NCI-H146 treated with DMSO at 0.1 percent for 48 hours (cell line): Measurements from ENCODE around the gene PTBP3.
A peak's percentile ranks its signal among the peaks of the same experiment; 100 is the strongest.
"Not testable (repeated sequence)": the region's sequence is repeated elsewhere in the genome, so short reads cannot be mapped to it uniquely, and the experiment has no call there.

Experiments used
- DNase-seq: peaks from one replicate; lab custom pipeline; 2025; ENCODE audit not compliant: unreplicated experiment; lab: John Stamatoyannopoulos, UW

PTBP3 gene, protein sequence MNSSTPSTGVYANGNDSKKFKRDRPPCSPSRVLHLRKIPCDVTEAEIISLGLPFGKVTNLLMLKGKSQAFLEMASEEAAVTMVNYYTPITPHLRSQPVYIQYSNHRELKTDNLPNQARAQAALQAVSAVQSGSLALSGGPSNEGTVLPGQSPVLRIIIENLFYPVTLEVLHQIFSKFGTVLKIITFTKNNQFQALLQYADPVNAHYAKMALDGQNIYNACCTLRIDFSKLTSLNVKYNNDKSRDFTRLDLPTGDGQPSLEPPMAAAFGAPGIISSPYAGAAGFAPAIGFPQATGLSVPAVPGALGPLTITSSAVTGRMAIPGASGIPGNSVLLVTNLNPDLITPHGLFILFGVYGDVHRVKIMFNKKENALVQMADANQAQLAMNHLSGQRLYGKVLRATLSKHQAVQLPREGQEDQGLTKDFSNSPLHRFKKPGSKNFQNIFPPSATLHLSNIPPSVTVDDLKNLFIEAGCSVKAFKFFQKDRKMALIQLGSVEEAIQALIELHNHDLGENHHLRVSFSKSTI

DNA sequence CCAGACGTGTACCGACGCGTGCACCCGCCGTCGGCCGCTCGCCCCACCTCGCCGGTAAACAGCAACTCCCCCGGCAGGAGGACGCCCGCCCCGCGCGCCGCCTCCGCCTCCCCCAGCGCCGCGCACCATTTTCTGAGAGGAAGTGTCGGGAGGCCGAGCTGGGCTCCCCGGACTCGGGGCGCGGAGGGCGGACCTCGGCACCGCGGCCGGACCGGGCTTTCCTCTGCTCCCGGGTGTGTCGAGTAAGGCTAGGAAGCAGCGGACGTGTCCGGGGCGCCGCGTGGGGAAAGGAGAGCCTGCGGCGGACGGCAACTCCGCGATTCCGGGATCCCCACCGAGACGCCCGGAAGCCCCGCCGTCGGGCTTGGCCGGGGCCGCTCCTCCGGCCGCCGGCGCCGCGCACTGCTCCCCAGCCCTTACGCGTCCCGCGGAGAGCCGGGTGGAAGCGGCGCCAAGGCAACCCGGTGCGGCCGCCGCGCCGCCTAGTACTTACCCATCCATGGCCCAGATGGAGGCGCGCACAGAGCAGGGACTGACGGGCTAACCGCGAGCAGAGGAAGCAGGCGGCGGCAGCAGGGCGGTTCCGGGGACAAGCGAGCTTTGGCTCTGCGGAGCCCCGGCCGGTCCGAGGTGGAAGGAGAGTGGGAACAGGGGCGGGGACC lies at the start of gene PTBP3:
PTBP3 (minus strand) TSS at position 643 of the 662 bp plus-strand sequence. CDS start 35,754 bp downstream, outside the sequence.
- peak; percentile 74 for DNase-seq

DNA sequence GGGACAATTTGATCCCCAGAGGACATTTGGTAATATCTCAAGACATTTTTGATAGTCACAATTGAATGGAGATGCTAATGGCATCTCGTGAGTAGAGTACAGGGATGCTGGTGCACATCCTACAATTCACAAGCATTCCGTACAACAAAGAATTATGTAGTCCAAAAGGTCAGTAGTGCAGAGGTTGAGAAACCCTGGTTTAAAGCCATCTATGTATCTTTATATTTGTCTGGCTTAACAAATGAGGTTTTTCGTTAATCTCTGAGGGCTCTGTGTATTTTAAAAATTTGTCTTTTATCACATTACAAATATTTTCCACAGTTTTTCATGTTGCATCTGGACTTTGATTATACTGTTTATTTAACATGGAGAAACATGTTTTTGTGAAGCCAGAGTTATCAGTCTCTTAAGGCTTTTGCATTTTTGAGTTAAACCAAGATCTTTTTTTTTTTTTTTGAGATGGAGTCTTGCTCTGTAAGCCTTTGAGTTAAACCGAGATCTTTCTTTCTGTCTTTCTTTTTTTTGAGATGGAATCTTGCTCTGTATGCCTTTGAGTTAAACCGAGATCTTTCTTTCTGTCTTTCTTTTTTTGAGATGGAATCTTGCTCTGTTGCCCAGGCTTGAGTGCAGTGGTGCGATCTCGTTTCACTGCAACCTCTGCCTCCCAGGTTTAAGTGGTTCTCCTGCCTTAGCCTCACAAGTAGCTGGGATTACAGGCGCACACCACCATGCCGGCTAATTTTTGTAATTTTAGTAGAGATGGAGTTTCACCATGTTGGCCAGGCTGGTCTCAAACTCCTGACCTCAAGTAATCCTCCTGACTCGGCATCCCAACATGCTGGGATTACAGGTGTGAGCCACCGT lies 49.3 kb upstream of the PTBP3 start:
- DNase-seq, result no peak

DNA sequence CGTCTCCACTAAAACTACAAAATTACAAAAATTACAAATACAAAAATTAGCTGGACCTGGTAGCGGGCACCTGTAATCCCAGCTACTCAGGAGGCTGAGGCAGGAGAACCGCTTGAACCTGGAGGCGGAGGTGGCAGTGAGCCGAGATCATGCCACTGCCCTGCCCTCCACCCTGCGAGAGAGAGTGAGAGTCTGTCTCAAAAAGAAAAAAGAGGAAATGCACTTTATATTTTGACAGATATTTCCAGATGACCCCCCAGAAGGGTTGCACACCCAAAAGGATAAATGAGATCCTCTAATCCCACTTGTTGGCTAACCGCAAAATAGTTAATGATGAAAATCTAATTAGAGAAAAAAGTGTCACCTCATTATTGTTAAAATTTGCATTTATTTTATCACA lies 48.6 kb upstream of the PTBP3 start:
- no peak for DNase-seq

DNA sequence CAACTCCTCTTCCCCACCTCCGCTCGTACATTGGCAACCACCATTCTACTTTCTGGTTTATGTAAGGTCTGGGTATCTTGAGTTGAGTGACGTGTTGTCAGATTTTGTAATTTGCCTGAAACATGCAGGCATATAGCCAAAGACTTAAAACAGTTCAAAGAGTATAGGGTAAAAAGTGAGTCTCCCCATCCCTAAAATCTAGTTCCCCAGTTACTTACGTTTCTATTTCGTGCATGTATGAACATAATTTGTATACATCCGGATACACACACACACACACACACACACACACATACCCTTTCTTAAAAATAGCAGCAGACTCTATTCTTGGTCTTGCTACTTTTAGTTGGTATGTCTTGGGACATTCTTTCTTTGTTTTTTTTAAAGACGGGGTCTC lies 47.4 kb upstream of the PTBP3 start:
- no peak for DNase-seq

DNA sequence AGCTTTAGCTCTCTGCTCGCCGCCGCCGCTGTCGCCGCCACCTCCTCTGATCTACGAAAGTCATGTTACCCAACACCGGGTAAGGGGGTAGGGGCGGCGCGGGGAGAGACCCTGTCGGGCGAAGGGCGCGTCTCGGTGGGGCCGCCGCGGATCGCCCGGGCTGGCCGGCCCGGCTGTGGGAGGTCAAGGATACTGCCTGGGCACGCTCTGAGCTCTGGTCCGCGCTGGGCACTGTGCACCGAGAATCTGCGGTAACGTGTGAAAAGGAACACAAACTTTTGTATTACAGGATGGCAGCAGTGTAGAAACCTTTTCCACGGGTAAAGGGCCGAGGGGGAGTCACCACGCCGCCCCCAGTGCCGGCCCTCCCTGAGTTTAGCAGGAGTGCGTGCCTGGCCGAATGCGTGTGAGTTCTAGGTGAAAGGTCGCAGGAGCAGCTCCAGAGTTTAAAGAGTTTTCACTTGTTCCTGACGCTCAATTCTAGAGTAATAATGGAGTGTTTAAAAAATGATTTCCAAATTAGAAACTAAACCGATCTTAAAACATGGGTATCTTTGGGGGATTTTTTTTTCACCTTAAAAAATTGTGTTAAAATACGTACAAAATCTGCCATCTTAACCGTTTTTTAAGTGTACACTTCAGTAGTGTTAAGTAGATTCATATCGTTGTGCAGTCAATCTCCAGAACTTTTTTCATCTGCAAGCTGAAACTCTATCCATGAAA lies 46.8 kb upstream of the PTBP3 start, which contains the start of gene HSDL2:
HSDL2 (plus strand) TSS at position 7 of the 723 bp plus-strand sequence; CDS start at position 63, 56 bp downstream.
- DNase-seq, result no peak

DNA sequence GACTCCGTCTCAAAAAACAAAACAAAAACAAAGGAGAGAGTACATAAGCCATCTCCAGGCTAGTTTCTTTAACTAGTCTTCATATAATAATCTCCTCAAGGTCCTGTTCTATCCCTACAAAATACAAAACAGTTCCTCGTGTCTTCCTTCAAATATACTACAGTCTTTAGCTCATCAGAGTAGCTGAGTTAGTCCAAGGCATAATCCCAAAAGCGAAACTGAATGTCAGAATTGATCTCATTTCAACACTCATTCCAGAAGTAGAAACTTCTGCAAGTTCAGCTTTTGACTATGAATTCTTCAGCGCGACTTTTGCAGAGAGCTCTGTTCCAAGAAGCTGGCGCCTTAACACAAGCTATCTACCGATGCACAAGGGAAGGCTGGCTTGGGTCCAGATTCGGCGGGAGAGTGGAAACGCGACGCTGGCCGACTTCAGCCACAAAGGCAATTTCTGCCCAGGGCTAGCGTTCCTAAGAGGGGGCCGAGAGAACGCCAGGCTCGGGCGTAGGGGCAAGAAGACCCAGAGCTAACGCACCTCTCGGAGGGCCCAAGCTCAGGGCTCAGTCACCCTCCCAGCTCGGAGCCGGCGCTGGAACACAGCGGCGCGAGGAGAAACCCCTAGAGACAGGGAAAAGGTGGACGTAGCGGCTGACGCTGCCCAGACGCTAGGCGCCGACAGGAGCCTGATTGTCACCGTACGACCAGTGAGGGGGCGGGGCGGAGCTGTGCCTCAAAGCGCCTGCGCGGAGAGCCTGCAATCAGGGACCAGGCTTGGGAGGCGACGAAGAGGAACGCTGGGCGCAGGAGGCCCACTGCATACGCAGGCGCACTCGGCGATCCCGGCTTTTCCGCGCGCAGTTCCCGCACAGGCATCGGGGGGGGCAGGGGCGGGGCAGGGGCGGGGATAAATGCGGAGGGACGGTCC lies 46.0 kb upstream of the PTBP3 start:
- DNase-seq, result peak; percentile 88

DNA sequence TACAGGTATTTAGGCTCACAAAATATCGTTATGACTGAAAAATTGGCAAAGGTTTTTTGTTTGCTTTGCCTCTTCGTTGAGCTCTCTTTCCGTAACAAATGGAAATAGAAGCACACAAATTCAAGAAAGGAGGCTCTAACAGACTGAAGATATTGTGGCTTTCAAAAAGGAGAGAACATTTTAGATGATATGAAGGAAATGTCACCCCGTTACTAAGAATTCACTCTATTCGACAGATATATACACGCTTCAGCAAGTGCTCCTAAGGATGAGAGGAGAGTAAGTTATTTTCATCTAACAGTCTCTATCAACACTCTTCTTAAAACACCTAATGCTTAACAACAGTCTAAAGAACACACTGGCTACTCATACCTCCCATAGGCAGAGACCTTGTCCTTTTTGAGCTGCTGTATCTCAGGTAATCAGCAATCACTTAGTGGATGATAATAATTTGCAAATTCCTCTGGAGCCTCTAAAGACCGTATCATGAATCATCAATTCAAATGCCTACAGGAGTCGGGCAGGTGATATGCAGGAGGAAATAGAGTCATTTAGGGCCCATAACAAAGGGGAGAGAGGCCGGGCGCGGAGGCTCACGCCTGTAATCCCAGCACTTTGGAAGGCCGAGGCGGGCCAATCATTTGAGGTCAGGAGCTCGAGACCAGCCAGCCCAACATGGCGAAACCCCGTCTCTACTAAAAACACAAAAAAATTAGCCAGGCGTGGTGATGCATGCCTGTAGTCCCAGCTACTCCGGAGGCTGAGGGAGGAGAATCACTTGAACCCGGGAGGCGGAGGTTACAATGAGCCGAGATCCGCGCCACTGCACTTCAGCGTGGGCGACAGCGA lies 45.1 kb upstream of the PTBP3 start:
- no peak for DNase-seq

DNA sequence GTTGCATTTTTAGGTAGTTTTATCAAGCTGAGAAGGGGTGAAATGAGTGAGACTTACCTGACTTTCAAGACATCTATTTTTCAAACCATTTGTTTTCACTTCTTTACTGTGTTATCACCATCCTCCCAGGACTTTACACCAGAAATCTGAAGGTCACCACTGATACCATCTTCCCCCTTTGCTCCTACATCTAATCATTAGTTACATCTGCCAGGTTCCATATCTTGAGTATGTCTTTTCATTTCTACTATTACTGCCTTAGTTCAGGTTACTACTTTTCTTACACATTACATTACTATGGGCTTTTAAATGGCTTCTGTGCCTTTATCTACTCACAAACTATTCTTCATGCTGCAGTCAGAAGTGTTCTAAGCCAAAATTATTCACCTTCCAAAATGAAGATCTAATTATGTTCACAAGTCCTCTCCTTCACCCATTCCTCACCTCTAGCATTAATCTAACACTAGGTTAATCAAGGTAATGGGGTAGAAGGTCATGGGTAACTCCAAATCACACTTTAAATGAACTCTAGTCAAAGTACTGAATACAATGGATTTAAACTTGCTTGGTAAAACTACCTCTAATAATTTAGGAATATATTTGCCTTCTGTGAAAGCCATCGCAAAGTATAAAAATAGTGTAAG lies 44.4 kb upstream of the PTBP3 start:
- DNase-seq, result no peak

DNA sequence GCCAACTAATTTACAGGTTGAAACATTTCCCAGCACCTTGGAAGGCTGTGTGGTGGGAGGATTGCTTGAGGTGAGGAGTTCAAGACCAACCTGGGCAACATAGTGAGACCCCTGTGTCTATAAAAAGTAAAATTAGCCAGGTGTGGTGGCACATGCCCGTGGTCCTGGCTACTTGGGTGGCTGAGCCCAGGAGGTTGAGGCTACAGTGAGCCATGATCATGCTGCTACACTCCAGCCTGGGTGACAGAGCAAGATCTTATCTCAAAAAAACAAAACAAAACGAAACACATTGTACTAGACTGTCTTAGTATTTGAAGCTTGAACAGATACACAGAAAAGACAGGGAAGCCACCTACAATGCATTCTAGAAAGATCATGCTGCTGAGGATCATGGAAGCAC lies 43.7 kb upstream of the PTBP3 start:
- no peak for DNase-seq

DNA sequence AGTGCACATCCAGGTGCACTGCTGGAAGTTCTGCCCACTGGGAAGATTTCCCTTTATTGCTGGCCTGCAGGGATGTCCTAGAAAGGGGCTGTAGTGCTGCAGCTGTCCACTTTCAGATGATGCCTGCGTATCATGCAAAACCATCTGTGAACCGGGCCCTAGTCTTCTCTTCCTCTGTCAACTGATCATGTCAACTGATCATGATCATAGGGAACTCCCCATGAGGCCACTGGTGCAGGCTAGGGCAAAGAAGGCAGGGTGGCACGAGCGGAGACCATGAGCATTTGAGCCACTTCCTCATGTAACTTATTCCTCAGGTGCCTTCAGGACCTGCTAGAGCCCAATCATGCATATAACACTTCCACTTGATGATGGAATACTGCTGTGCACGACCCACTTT lies 41.9 kb upstream of the PTBP3 start:
- DNase-seq, result no peak

DNA sequence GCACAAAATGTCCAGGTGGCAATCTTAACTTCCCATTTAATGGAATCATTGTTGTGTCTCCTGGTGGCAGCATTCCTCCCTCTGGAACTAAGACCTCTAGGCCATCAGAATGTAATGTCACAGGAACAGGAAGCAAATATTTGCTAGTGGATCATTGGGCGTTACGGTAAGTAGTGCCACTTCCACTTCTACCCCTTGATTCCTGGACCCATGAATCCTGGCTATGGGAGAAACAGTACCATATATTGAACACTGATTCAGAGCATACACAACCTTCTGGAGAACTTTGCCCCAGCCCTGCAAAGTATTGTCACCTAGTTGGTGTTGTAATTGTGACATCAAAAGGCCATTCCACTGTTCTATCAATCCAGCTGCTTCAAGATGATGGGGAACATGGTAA lies 40.8 kb upstream of the PTBP3 start:
- DNase-seq, result not testable (repeated sequence)

DNA sequence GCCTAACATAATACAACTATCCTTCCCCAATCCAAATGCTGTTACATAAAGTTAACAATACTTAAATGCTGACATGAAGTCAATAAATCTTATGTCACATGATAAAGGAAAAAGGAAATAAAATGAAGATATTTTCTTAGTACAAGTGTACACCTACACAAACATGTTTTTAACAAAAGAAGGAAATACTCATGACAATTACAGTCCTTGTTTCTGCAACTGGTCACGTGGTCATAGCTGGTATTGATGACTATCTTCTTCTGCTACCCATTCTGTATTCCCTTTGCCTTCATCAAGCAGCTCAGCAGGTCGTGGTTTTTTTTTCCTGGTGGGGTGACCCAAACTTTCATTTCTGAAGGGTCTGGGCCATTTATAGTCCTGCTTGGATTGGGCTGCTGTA lies 40.2 kb upstream of the PTBP3 start:
- not testable (repeated sequence) for DNase-seq

DNA sequence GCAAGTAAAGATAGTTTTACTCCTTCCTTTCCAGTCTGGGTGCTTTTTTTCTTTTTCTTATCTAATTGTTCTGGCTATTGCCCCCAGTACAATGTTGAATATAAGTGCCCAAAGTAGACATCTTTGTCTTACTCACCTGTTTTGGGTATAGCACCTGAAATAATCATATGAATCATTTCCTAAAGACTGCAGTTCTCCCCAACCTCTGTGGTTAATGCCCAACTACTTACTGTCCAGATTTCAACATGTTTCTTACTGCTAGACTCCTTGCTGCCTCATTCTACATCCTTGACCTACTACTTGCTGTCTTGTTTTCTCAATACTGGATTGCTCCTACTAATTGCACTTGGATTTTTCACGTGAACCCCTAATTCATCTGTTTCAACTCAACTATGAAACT lies 37.6 kb upstream of the PTBP3 start:
- no peak for DNase-seq

DNA sequence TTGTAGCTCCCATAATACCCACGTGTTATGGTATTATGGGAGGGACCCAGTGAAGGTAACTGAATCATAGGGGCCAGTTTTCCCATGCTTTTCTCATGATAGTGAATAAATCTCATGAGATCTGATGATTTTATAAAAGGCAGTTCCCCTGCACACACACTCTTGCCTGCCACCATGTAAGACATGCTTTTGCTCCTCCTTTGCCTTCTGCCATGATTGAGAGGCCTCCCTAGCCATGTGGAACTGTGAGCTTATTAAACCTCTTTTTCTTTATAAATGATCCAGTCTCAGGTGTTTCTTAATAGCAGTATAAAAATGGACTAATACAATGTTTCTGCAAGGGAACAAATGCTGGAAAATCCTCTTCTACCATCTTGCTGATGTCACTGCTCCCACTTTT lies 36.4 kb upstream of the PTBP3 start:
- DNase-seq, result no peak

DNA sequence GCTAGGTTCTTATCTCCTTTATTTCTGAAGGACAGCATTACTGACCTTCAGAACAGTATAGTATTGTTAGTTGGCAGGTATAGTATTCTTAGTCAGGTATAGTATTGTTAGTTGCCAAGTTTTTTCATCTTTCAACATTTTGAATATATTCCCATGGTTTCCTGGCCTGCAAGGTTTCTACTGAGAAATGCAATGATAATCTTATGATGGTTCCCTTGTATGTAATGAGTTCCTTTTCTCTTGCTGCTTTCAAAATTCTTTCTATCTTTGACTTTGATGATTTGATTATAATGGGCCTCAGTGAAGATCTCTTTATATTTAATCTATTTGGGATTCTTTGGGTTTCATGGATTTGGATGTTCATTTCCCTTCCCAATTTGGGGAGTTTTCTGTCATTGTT lies 34.0 kb upstream of the PTBP3 start:
- DNase-seq, result no peak

DNA sequence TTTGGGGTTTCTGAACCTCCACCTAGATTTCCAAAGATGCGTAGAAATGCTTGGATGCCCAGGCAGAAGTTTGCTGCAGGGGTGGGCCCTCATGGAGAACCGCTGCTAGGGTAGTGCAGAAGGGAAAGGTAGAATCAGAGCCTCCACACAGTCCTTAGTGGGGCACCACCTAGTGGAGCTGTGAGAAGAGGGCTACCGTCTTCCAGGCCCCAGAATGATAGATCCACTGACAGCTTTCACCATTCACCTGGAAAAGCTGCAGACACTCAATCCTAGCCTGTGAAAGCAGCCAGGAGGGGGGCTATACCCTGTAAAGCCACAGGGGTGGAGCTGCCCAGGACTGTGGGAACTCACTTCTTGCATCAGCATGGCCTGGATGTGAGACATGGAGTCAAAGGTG lies 33.2 kb upstream of the PTBP3 start:
- DNase-seq, result no peak

DNA sequence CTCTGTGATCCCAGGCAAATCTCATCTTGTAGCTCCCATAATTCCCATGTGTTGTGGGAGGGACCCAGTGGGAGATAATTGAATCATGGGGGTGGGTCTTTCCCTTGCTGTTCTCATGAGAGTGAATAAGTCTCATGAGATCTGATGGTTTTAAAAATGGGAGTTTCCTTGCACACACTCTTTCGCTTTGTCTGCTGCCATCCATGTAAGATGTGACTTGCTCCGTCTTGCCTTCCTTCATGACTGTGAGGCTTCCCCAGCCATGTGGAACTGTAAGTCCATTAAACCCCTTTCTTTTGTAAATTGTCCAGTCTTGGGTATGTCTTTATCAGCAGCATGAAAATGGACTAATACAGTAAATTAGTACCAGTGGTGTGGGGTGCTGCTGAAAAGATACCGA lies 31.8 kb upstream of the PTBP3 start:
- DNase-seq, result not testable (repeated sequence)

DNA sequence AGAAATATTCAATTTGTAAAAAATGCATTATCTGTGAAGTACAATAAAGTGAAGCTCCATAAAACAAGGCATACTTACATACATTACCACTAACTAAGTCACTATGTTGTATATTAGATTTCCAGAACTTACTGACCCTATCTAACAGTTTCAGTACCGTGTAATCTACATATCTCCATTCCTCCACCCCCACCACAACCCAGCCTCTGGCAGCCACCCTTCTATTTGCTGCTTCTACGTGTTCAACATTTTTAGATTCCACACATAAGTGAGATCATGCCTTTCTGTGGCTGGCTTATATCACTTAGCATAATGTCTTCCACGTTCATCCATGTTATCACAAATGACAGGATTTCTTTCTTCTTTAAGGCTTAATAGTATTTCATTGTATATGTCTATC lies 31.3 kb upstream of the PTBP3 start:
- DNase-seq, result no peak
